HG03097 (cell line): ENCODE data around the gene DLGAP3.
"Not testable (repeated sequence)": the region's sequence is repeated elsewhere in the genome, so short reads cannot be mapped to it uniquely, and the experiment has no call there.

Experiments used
- ATAC-seq: cut with Tn5 transposase; IDR thresholded peaks from one replicate; pipeline ENCODE4 v1.9.1; 2021; ENCODE audit not compliant: unreplicated experiment, low FRiP score

DLGAP3 gene

DNA sequence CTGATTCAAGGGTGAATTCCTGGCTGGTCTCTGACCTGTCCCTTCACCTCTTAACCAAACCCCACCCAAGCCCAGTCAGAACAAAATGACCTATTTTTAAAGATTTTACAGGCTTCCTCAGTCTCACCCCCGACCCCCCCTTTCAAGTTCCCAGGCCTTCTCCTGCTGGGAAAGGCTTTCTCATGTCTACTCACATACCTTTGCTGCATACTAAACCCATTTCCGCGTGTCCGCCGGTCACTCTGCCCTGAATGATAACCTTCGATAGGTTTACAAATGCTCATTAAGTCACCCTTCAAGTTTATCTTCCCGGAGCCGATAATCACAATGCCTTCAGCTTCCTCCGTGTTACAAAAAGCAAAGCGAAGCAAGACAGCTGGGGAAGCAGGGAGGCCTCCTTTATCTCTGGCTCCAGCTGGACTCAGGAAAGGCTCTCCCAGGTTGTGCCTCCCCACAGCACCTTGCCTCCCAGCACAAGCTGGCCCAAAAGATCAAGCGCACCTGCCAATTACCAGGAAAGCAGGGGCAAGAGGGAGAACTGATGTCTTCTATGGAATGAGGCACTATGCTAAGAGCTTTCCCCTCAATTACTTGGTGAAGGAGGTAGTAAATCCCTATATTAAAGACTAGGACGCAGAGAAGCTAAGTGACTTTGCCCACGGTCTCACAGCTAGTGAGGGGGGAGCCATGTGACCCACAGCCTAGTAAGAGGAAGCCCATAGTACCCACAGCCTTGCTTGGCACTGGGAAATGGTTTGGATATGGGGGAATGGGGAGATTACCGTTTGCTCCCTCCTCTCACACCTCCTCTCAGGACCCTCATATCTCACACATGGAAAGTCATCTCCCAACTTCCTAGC lies 85.8 kb downstream of the DLGAP3 start:
- ATAC-seq = no peak

DNA sequence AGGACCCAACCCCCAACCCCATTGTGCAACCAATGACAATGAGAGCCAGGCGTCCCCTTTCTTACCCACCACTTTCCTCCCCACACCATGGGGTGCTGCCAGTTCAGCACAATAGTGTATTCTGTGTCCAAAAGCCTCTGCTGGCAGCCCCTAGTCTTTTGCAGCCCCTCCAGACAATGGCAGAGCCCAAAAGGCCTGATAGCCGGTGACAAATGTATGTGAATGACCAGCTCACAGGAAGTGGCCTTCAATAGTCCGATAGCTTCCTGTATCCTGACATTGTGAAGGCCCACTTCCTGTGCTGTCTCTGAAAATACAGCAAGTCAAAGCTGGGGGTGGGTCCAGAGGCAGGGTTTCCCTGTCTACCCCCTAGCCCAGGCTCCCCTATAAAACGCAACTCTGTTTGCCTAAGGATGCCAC lies 86.5 kb downstream of the DLGAP3 start:
- ATAC-seq = no peak

DNA sequence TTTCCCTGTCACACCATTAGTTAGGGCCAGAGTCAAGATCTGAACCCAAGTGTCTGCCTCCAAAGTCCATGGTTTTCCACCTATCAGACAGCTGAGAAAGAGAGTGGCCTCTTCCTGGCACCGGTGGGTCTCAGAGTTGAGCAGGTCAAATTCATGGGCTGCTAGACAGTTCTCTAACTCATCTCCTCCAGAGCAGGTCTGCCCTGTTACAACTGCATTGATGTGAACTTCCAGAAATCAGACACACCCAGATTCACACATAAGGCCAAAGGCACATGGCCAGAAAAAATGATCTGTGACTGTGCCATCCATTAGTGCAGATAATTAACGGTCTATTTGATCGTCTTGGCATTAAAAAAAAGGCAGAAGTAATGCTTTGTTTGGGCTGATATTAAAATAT lies 87.4 kb downstream of the DLGAP3 start:
- no peak for ATAC-seq

DNA sequence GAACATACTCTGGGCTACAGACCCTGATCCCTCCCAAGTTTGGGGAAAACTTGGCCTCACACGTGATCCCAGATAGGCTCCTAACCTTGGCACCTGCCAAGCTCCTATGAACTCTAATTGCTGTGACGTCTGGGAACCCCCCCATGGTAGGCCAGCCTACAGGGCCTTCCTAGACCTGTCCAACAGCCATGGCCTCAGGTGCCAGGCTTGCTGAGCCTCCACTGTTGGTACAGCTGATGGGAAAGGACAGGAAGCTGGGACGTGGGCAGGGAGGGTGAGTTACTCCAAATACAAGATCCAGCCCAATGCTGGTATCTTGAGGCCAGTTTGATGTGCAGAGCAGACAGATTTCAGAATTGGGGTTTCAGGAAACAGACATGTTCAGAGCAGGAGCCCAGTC lies 89.0 kb downstream of the DLGAP3 start:
- no peak for ATAC-seq

DNA sequence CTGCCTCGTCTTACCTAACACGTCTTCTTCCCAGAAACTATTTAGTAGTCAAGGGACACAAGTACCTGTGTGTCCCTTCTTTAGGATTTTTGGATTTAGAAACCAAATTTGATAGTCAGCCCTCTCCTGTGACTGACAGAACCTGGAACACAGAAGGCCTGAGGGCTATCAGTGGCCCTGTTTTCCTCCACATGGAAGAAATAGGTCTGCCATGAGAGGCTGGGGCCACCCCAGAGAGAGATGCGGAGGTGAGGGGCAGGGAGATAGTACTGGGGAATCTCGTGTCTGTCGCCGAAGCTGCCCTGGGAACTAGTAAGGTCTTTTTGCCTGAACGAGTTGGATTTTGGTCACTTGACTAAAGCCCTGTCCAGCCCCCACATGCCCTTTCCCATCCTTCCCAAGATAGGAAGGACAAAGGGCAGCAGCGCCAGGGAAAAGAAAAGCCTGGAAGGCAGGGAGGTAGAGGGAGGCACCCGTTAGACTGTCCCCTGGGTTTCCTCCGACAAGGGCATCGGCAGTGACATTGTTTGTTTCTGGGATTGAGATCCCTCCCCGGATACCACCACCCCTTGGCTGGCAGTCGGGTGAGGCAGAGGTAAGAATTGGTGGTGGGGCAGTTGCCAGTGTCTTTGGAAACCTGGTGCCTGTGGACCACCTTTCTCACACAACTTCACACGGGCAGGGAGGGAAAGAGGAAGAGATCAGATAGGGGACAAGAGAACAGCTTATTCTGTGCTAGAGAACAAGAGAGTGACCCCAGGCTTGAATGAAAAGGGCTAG lies 89.7 kb downstream of the DLGAP3 start:
- no peak for ATAC-seq

DNA sequence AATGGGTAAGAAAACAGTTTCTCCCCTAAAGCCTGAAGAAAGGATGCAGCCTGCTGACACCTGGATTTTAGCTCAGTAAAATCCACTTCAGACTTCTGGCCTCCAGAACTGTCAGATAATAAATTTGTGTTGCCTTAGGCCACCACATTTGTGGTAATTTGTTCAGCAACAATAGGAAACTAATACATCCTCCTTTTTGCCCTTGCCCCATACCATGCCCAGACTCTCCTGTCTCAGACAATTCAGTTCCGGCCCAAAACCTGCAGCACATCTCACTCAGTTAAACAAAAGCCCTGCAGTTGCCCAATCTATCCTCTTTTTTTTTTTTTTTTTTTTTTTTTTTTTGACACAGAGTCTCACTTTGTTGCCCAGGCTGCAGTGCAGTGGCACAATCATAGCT lies 95.7 kb downstream of the DLGAP3 start:
- ATAC-seq = no peak

DNA sequence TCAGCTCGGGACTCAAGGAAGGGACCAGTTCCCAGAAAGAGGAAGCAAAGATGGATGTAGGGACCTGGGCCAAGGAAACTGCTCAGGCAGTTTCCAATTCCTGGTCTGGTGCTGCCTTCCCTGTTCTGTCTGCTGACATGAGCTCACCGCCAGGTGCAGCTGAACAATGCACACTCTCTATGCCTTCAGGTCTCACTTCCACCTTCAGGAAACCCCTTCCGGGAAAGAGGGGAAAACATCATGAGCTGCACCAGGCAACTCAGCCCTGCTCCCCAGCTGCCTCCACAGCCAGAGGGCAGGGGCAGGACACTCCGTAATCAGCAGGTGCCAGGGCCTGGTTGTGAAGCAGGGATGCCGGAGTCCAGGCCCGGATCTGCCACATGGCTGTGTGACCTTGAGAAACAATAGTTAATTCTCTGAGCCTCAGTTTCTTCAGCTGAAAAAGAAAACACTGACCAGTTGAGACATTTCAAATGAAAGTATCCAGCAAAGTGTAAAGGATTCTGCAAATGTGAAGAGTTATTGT lies 97.7 kb downstream of the DLGAP3 start:
- ATAC-seq = no peak

DNA sequence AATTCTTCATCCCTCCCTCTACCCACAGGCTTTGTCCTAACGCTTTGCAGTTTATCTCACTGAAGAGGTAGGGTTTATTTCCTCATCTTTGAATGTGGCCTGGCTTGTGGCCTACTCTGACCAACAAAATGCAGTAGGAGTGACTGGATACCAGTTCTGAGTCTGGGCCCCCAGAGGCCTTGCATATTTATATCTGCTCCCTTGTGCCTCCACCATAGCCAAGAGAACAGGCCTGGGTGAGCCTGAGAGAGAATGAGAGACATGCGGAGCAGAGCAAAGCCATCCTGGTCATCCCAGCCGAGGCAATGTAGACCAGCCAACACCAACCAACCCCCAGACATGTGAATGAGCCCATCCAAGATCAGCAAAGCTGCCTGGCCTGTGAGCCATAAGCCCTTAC lies 100.2 kb downstream of the DLGAP3 start:
- ATAC-seq = no peak

DNA sequence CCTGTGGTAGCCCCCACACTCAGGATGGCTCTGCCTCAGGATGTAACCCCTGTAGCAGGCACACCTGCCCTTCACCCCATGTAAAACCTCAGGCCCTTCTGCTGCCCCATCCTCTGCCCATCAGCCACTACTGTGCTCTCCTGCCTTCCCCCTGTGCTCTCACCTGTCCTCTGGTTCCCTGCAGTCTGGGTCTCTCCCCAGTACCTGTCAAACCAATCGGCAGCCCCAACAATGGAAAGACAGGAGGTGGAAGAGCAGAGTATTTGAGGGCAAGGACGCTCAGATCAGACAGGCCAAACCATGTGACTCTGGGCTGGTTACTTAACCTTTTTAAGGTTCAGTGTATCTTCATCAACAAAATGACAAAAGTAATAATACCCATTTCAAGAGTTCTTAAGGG lies 100.8 kb downstream of the DLGAP3 start:
- ATAC-seq = no peak

DNA sequence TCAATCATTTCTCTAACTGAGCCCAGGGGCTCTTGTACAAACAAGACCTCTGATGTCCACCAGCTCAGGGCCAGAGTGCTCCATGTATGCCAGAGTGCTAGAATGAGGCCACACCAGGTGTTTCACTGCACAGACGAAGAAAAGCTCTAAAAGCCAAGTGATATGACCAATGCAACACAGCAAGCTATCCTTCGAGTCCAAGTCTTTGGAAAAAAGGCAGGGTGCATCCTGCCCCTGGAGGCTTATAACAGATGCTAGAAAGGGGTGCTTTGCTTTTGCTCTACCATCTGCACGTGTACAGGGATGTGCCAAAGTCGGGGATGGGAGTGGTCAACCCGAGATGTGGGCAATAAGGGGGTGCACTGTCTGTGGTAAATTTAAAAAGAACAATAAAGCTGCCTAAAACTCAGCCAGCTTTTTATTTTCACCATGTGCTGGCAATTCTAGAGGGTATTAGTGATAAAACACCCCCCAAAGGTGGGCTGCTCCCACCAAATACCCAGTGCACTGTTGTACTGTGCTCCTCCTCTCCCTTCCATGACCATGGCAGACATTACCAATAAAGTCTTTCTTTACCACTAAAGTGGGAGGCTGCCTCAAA lies 102.0 kb downstream of the DLGAP3 start:
- ATAC-seq = no peak

DNA sequence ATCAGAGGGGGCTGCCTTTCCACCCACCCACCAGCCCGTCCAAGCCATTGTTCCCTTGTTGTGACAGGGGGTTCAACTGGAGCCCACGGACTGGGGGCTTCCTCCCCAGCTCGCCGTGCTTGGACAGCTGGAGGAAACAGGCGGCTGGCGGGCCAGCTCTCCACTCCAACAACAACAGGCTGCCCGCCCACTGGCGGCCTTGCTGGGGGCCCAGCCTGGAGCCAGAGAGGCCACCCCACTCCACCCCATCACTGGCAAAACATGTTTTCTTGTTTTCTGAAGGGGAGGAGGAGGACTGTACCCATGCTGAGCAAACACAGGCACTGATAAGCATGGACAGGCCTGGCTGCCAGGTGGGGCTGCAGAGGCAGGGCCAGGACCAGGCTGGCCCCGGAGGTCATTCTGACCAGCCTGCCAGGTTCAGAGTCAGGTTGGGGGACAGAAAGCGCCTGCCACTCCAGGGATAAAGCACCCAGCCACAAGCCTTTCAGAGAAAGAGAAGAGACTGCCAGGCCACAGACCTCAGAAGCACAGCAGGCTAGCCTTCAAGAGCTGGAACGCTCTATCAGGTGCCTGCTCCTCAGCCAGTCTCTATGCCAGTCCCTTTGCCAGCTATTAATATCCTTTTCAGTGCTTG lies 103.9 kb downstream of the DLGAP3 start:
- ATAC-seq = no peak

DNA sequence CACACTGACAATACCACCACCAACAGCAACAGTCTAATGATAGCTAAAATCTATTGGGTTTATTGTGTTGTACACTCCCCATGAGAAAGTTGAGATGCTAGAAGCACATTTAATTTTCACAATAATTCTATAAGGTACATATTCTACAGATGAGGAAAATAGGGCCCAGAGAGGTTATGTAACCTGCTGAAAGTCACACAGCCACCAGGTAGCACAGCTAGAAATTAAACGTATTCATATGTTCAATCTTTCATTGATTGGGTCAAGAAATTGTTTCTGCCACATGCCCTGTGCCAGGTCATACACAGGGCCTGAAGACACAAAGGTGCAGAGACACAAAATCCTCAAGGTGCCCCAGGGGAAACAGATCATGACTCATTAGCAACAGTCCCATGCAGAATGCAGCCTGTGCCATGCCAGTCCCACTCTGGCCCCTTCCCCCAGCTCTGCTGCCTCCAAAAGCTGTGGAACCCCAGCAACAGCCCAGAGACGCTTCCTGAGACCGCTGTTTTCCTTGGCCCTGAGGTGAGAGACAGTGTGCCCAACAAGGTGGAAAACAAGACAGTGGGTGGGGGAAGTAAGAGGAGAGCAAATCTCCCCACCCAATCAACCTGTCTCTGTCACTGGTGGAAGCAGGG lies 104.5 kb downstream of the DLGAP3 start:
- ATAC-seq = no peak

DNA sequence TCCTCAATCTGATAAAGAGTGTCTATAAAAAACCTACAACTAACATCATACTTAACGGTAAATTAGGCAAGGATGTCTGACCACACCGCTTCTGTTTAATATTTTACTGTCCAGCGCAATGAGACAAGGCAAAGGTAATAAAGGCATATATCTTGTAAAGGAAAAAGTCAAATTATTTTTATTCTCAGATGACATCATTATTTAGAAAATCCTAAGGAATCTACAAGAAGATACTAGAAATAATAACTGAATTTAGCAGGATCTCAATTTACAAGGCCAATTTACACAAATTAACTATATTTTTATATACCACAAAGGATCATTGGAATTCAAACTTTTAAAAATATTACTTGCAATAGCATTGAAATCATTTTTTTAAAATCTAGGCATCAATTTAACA lies 107.2 kb downstream of the DLGAP3 start:
- ATAC-seq = no peak

DNA sequence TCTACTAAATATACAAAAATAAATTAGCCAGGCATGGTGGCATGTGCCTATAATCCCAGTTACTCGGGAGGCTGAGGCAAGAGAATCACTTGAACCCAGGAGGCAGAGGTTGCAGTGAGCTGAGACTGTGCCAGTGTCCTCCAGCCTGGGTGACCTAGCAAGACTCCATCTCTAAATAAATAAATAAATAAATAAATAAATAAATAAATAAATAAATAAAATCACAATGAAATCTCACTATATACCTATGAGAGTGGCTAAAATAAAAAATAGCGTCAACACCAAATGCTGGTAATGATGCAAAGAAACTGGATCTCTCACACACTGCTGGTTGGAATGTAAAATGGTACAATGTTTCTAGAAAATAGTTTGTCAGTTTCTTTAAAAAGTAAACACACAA lies 110.6 kb downstream of the DLGAP3 start:
- not testable (repeated sequence) for ATAC-seq

DNA sequence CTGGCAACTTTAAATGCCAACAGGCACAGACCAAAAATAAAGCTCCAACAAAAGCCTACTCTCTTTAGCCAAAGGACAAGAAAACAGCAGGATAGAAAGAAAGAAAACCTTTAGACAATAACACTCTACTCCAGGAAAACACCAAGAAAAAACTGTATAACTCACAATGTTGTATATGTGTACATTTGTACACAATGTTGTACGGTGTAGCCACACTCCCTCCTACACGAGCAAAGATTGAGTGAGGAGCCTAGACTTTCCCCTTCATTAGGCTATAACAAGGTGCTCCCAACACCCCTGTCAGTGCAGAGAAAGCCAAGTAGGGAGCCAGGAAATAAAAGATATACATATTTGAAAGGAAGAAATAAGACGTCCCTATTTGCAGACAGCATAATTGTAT lies 112.7 kb downstream of the DLGAP3 start:
- no peak for ATAC-seq

DNA sequence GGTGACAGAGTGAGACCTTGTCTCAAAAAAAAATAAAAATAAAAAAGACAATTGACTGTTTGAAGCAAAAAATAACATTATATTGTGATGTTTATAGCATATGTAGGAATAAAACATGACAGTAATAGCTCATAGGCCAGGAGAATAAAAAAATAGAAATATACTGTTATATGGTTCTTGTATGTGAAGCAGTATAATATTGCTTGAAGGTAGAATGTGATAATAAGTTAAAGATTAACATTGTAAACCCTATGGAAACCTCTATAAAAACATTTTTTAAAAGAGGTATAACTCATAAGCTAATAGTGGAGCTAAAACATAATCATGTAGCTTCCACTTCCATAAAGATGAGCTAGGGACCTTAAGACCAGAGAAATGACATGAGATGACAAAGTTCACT lies 113.1 kb downstream of the DLGAP3 start:
- no peak for ATAC-seq
